Kidney (tissue), 14 donors: ENCODE results near the gene ASB4. TPM values are rescaled to one million over a fixed set of nuclear protein-coding genes. Genes with fewer than 3 reads are reported as not detected.
A peak's percentile ranks its signal among the peaks of the same experiment; 100 is the strongest.

Experiments used
- DNase-seq, 5 donors: peaks; one replicate each; pipeline ENCODE4 v3.0.0-alpha.2; 2013 to 2020
- FAIRE-seq: peaks from 2 replicates; lab custom pipeline; 2012; peaks lifted over from hg19 to GRCh38; lab: Jason Lieb, UNC
- H3K27ac ChIP-seq, 2 donors: one replicate each; pipeline ENCODE4 v1.7.0; 2013; ENCODE audit warnings: low read depth in 2 of 2, low read length in 2 of 2, inconsistent platforms in 1 of 2
- H3K27me3 ChIP-seq: one replicate; pipeline ENCODE4 v1.7.1; 2013; ENCODE audit warnings: low read length, inconsistent platforms; ENCODE audit not compliant: control insufficient read depth, insufficient read depth
- H3K36me3 ChIP-seq, 3 donors: one replicate each; pipeline versions ENCODE4 v1.7.0 to v1.7.1; 2013; ENCODE audit warnings: low read length in 3 of 3, control low read depth in 1 of 3, inconsistent platforms in 1 of 3; ENCODE audit not compliant: insufficient read depth in 3 of 3, control insufficient read depth in 2 of 3
- H3K4me1 ChIP-seq, 3 donors: one replicate each; pipeline versions ENCODE4 v1.7.0 to v1.7.1; 2013; ENCODE audit warnings: low read length in 3 of 3, inconsistent platforms in 1 of 3, low read depth in 1 of 3; ENCODE audit not compliant: control insufficient read depth in 2 of 3, insufficient read depth in 2 of 3
- H3K4me3 ChIP-seq, 3 donors: one replicate each; pipeline versions ENCODE4 v1.7.0 to v1.8.1; 2013; ENCODE audit warnings: low read length in 3 of 3, control low read depth in 1 of 3, inconsistent platforms in 1 of 3
- H3K9ac ChIP-seq, 3 donors: one replicate each; pipeline versions ENCODE4 v1.7.0 to v1.7.1; 2013; ENCODE audit warnings: low read length in 3 of 3, control low read depth in 1 of 3, inconsistent platforms in 1 of 3
- H3K9me3 ChIP-seq, 3 donors: one replicate each; pipeline versions ENCODE4 v1.7.0 to v1.7.1; 2013; ENCODE audit warnings: low read length in 3 of 3, control low read depth in 1 of 3, inconsistent platforms in 1 of 3; ENCODE audit not compliant: control insufficient read depth in 2 of 3, insufficient read depth in 1 of 3
- CTCF ChIP-seq: IDR thresholded peaks from 3 replicates; pipeline ENCODE4 v1.5.1; 2012; ENCODE audit warnings: mild to moderate bottlenecking, moderate library complexity, borderline replicate concordance; ENCODE audit not compliant: insufficient read depth; ENCODE audit errors: extremely low read depth
- intact Hi-C: fragments of 100-400 bp; cut with DNase I; formaldehyde crosslinking; loops from one replicate; pipeline ENCODE4 v1.11.1; 2022
- polyA plus RNA-seq: library from polyadenylated mRNA; stranded (reverse); fragments of 350-450 nt; fragmentation: Illumina TruSeq; extraction: RNeasy Lipid Tissue Mini Kit (QIAGEN cat#74804); gene quantifications from one replicate; pipeline ENCODE4 v1.2.3, GENCODE V29; 2014; ENCODE audit warnings: low read depth, low replicate concordance; ENCODE audit not compliant: insufficient read depth
- total RNA-seq: library from RNA; stranded (reverse); fragmentation: NEBNext Ultra II Directional; extraction: Animal tissue kit (Norgen Biotek cat#: 25700); gene quantifications from one replicate; pipeline ENCODE4 v1.2.1, GENCODE V29; 2021
- donor health status: control.
- donor health status: control.
- donor health status: control.
- donor health status: control.
- donor health status: control.
- donor health status: DM: yes; HTN: yes; CAD: no.
- donor health status: Normal renal cell carcinoma (clear cell type).

The ASB4 gene
- total and polyA plus RNA-seq, 2 donors from 2014 or later: 0.09 TPM; not detected in 1

- DNase-seq (no peak), FAIRE-seq (no peak)
- Histone ChIP-seq H3K27me3 (no peaks in the 10 kb centered on the region), H3K36me3 (no peaks in the 10 kb centered on the region), H3K9me3 (no peaks in the 10 kb centered on the region), H3K27ac (no peak overlapping the region), H3K4me1 (no peaks in the 10 kb centered on the region), H3K4me3 (no peak overlapping the region), H3K9ac (no peak overlapping the region)
- no peak for TF ChIP-seq CTCF
- intact Hi-C loops: no loop called here
Measured at GRCh38 chr7:95493844-95494243, 8.1 kb downstream of the ASB4 start.

DNA sequence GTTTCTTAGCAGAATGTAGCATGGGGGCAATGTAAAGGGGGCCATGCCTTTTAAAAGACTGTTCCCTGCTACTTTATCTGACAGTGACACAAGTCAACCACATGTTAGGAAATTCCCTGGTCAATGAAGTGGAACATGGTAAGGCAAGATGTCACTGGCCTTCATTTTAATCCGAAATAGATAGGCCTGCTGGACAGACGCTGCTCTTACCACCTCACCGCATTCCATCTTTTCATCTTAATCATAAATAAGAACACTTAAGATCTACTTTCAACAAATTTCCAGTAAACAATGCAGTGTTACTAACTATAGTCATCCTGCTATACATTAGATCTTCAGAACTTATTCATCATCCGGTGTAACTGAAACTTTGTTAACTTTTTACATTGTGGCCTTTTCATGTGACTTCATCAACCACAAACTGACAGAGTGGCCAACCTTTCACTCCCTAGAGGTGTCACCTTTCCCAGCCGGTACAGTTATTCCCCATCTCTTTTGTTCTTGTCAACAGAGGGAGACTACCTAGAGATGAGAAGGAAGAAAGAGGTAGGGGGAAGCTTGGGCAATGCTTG lies 15.6 kb downstream of the ASB4 start:
- FAIRE-seq (no peak), DNase-seq (peak in 3 of 5 donors; percentile 76 to 92 (median 82))
- TF ChIP-seq CTCF: no peak
- no peak overlapping the region for H3K27ac ChIP-seq
- H3K4me3 ChIP-seq: no peak overlapping the region
- no peaks in the 10 kb centered on the region for H3K27me3 ChIP-seq
- H3K4me1 ChIP-seq: no peaks in the 10 kb centered on the region
- no peak overlapping the region for H3K9ac ChIP-seq
- no peaks in the 10 kb centered on the region for H3K36me3 ChIP-seq
- no peaks in the 10 kb centered on the region for H3K9me3 ChIP-seq
- intact Hi-C loops: no loop called here

- Histone ChIP-seq H3K27me3 (no peaks in the 10 kb centered on the region), H3K36me3 (no peaks in the 10 kb centered on the region), H3K27ac (no peak overlapping the region), H3K9ac (no peak overlapping the region), H3K4me3 (no peak overlapping the region), H3K4me1 (no peaks in the 10 kb centered on the region), H3K9me3 (no peaks in the 10 kb centered on the region)
- no peak for DNase-seq
- no peak for TF ChIP-seq CTCF
- no peak for FAIRE-seq
- intact Hi-C loops: no loop called here
Measured at GRCh38 chr7:95502403-95502802, 16.7 kb downstream of the ASB4 start.
